ENCODE data around the gene ZNF280D.

The ZNF280D gene

DNA sequence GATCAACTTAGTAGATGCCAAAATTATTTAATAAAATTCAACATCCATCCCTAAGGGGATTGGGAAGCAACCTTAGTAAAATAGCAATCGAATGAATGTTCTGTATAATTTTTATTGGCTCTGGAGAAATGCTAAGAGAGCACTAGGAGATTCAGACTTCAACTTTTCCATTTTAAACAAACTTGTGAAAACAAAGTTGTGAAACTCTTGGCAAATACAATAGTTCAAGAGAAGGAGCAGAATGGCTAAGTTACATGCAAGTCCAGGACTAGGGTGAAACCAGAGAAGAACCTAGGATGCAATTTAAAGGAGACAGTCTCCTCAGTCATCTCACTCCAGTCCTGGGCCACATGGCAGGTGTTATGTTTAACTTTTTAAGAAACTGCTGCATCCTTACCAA, 16.7 kb upstream of the ZNF280D start:
- no peak for DNase-seq (ENCODE audit: low read depth, low spot score)

DNA sequence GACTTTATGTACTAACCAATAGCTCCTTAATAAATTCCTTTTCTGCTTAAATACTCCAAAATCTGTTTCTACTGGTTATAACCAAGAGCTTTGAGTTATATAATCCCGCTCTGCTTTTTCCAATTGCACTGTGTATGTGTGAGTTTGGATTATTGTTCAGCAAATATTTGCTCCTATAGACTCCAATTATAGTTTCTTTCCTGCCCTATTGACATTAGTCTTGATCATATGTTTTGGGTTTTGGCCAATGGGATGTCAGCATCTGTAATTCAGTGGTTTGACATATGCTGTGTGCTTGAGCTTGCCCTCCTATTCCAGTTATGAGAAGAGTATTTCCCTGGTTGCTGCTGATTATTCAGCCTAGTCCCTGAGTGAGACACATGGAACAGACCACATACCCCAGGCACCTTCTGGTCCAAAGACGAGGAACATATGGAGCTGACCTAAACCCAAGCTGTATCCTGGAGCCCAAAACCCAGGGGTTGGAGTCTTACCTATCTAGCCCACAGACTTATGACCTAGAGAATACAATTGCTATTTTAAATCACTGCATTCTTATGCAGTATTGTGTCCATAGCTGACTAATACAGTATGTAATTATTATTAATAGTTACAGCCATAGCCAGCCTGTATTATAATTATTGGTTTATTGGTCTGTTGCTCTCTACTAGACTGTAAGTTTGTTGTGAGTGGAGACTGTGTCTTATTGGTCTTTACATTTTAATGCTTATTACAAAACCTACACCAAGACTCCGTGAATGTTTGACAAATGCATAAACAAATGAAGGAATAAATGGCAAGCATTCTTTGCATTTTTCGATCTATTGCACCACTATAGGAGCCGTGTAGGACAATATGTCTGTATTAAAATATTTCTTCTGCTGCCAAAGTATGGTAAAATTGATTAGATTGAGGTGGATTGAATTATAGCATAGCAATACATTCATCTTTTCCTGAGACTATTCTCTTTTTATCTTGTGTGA, 11.7 kb upstream of the ZNF280D start:
- DNase-seq (ENCODE audit: low read depth, low spot score) = no peak

DNA sequence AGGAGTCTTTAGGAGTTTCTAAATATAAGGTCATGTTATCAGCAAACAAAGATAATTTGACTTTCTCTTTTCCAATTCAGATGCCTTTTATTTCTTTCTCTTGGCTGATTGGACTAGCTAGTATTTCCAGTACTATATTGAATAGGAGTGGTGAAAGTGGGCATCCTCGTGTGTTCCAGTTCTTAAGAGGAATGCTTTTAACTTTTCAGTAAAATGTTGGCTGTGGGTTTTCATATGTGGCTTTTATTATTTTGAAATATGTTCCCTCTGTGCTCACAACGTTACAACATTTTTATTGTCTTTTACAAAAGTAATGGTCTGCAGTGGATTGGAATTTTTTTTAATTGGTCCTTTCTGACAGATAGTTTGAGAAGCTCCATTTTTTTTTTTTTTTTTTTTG, 8.2 kb upstream of the ZNF280D start:
- no peak for DNase-seq (ENCODE audit: low read depth, low spot score)

DNA sequence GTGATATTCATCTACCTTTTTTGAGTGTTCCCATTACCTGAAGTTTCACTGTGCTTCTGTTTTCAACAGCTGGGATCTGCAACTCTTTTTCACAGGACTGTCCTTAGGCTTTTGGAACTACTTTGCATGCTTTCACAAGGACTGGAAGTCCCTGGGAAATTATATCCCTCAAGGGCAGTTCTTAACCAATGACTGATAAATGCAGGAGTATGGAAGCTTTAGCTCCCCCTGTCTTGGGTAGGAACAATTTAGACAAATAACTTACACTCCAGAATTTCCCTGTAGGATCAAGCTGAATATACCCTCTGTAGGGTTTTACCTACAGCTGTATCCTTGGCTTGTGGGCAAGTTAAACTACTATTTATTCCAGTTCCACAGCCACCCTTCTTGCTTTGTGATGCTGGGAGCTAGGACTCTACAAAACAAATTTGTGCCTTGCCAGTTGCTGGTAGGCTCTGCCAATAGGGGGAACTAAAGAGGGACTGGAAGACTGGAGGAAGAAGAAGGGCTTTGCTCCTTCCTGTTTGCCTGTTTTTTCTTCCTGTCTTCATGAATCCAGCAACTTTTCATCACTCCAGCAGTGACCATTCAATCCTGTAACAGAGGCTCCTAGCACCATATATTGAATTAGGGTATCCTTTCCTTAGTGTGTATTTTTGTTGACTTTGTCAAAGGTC, 6.8 kb upstream of the ZNF280D start:
- no peak for DNase-seq (ENCODE audit: low read depth, low spot score)

DNA sequence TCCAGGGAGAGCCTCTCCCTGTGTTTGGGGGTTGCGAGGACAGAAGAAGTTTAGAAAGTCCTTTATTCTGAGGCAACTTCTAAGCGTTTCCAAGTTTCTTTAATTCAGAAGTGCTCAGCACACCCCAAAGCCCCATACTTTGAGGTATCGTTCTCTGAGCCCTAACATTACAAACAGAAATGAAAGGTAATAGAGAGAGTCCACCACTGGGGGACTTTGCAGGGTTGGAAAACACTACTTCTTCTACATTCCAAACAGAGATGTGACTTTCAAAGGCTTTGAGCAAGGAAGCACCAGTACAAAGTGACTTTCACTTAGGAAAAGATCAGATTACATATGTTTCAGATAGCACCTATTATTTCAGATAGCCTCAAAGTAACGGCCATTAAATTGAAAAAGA, 6.2 kb upstream of the ZNF280D start:
- no peak for DNase-seq (ENCODE audit: low read depth, low spot score)

DNA sequence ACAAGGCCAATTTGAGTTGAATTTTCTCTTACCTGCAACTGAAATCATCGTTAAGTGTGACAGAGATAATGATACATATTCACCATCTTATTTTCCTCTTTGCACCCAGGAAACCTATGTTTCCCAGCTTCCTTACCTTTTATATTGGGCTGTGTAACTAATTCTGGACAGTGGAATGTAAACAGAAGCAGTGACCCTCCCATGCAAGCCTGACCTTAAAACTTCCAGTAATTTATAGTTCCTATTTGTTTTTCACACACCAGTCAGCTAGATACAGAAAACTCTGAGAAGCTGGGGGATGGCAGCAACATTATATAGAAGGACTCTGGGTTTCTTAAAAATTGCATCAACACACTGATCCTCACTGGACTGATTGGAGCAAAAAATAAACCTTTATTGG, 4.5 kb upstream of the ZNF280D start:
- DNase-seq (ENCODE audit: low read depth, low spot score) = no peak

DNA sequence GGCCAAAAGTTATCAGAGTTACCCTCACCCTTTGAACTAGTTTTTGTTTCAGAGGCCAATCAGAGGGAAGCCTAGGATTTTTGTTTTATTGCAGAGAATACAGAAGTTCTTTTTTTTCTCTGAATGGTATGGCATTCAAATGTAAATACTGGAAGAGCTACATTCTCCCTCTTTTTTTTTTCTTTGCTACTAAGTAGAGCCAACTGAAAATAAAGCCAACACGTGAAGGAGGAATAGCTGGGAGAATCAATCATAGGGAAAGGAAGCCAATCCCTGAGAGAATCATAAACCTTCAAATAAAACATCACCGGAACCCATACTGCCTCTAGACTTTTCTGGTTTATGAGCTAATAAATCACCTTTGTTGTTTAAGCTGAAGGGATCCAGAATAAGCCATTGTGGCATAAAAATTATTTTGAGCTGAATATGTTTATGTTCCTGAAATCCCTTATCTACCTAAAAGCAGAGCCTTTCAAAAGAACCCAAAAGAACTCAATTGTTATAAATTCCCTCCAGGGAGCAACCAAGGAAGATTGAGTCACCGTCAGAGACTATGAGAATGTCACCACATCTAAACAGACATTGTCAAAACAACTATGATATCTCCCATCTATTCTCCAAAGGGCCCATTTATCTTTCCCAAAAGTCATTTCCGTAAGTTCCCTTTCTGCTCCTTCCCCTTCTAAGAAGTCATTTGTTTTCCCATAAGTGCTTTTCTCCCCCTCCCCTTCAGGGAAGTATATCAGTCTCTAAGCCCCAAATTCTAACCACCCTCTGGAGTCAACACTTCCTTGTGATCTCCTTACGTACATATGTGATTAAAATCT, 3.8 kb upstream of the ZNF280D start:
- no peak for DNase-seq (ENCODE audit: low read depth, low spot score)

DNA sequence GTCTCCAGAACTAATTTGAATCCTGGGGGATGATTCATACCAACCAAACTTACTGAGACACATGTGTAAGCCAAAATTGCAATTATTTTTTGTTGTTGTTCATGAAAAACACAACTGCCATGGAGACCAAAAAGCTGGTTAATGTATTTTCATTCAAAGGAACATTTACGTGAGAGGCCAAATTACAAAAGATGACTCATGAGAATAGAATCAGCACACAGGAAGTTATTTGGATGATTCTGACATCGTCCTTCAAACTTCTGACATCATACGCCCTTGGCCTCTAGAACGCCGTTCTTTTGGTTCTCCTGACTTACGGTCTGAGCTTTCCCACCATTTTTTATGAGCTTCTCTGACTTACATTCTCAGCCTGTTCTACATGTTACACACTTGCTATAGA, 3.0 kb upstream of the ZNF280D start:
- no peak for DNase-seq (ENCODE audit: low read depth, low spot score)

DNA sequence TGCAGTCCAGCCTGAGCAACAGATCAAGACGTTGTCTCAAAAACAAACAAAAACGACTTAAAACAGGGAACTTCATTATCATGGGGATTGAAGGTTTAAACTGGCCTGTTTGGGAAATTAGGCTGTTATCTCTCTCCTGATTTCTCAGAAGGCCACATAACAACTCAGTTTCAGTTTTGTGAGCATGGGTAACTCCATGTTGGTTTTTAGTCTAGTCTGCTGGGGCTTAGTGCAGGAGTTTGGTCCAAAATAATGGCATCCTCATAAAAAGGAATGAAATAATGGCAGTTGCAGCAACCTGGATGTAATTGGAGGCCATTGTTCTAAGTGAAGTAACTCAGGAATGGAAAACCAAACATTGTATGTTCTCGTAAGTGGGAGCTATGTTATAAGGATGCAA, 2.3 kb upstream of the ZNF280D start:
- no peak for DNase-seq (ENCODE audit: low read depth, low spot score)

DNA sequence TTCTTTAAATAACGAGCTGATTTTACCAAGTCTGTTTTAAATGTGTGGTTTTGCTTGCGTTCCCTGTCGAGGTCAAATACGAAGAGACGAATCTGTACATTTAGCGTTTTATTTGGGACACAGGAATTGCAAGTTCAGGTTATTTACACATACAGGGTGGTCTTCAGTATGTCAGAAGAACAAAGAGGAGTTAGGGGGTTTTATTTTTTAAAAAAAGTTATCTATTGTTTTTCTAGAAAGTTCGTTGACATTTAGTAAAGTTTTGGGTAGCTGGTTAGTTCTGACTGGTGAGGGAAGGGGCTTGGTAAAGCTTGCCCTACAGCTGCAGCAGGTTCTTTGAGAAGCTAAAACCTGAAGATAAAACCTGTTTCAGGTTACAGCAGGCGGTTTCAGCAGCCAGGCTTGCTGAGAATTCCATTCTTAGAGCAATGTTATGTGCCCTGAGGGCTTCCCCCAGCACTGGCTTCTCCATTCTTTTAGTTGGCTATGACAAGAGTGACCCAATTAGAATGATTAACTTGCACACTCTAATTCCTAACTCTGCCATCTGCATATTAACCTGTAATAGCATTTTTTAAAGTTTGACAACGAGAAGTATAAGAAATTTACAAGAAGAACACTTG, 815 bp upstream of the ZNF280D start:
- DNase-seq (ENCODE audit: low read depth, low spot score) = no peak

DNA sequence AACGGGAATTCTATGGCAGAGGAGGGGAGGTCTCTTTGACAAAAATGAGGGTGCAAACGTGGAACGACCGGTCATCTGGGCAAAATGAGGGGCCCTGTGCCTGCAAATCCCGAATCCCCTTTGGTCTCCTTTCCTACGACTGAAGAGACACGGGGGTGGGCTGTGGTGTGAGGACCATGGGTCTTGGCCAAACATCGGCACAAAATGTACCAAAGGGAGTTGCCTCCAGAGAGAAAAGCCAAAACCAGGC, 498 bp downstream of the ZNF280D start:
- DNase-seq (ENCODE audit: low read depth, low spot score) = no peak

DNA sequence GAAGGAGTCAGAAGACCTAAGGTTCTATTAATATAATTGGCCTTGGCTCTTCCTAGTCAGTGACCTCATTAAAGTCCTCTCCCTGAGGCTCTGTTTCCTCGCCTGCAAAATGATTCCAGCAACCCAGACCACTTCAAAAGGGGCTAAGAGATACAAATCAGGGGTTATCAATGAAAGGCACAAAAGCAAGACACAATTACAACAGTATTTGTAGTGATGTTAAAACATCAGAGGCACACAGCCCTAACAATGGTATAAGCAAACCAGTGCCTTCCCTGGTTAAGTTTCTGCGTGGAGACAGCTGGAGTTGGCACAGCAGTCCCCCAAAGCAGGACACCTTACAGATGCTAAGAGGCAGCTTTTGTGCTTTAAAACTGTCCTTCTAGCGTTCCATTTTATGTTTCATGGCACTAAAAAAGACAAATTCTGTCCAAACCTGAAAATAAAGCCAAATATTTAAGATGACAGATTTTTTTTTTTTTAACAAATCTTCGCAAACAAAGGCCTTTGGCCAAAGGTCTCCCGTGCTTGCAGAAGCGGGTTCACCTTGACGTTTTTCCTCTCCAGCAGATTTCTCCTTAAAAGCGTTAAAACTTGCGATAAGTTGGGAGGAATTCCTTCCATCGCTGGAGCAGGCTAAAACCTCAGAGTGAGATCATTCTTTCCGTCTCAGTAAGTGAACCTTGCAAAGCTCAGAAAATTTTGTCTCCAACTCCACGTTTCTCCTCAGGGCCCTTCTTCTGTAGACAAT, 999 bp downstream of the ZNF280D start:
- DNase-seq (ENCODE audit: low read depth, low spot score) = no peak

DNA sequence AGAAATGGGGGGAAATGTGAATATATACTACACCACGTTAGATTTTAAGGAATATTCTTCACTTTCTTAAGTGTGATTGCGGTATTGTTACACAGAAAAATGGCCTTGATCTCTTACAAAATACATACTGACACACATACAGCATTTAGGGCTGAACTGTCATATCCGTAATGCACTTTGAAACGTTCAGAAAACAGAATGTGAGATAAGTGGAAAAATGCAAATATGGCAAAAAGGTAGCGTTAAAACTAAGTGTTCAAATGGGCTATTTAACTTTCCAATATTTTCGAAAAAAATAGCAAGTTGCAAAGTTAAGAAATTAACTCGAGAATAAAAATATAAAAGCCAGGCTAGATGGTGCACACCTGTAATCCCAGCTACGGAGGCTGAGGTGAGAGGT, 1.8 kb downstream of the ZNF280D start:
- no peak for DNase-seq (ENCODE audit: low read depth, low spot score)

DNA sequence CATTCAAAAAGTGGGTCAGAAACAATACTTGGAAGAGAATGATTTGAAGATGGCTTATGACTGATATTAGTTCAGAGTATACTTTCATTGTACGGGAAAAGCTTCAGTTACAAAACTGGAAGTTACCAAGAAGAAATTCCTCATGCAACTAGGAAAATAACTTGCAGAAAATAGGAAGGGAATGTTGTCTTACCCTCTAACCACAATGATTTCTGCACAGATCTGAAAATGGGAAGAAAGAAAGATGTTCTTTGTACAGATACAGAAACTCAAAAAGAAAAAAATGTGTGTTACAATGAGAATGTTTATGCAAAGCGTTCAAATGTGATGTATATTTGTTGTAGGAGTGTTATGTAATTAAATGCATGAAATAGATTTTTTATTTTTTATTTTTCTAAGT, 3.7 kb downstream of the ZNF280D start:
- no peak for DNase-seq (ENCODE audit: low read depth, low spot score)

DNA sequence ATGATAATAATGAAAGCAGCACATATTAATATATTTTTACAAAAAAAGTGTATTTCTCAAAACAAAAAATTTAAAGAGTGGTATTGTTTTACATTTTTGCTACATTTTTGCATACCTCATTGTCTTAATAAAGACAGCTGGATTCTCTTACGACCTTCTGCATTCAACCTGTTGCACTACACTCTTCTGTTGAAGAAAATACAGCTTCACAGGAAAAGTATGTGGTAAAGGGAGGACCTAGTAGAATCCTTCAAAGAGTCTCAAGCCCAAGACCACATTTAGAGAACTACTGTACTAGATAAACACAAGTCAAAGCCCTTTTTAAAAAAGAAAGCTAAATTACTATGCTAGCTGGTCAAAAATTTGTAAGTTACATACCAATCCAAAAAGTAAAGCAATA, 7.9 kb downstream of the ZNF280D start:
- no peak for DNase-seq (ENCODE audit: low read depth, low spot score)

DNA sequence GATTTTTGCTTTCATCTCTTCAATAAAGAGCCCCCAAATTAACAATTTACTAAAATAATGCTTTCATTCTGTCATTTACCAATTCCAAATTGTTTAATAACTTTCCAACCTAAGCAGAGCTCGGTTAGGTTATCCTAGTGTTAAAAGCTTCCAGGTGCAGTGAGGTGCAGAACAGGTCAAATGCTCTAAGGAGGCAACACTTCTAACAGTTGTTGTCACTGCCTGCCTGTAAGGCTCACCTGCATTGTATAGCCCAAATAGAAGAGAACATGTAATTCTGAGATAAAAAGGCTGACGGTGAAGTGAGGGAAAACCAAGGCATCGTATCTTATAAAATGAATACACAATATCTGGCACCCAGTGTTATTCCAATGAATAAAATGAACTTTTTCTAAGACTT, 9.1 kb downstream of the ZNF280D start:
- DNase-seq (ENCODE audit: low read depth, low spot score) = no peak

DNA sequence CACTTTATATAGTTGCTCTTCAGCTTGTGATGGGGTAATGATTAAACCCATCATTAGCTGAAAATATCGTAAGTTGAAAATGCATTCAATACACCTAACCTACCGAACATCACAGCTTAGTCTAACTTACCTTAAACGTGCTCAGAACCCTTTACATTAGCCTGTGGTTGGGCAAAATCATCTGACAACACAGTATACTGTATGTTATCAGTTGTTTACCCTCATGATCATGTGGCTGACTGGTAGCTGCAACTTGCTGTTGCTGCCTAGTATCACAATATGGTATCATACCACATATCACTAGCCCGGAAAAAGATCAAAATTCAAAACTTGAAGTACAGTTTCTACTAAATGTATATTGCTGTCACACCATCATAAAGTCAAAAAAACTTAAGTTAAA, 9.5 kb downstream of the ZNF280D start:
- no peak for DNase-seq (ENCODE audit: low read depth, low spot score)

DNA sequence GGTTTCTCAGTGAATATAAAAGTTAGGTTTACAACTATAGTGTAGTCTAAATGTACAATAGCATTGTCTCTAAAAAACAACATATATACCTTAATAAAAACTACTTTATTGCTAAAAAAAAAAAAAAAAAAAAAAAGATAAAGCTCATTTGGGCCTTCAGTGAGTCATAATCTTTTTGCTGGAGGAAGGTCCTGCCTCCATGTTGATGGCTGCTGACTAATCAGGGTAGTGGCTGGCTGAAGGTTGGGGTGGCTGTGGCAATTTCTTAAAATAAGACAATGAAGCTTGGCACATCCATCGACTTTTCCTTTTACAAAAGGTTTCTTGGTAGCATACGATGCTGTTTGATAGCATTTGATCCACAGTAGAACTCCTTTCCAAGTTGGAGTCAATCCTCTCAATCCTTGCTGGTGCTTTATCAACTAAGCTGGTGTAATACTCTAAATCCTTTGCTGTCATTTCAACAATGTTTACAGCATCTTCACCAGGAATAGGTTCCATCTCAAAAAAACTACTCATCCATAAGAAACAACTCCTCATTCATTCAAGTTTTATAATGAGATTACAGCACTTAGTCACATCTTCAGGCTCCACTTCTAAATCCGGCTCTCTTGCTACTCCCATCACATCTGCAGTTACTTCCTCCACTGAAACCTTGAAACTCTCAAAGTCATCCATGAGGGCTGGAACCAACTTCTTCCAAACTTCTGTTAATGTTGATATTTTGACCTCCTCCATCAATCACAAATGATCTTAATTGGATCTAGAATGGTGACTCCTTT, 13.3 kb downstream of the ZNF280D start:
- DNase-seq (ENCODE audit: low read depth, low spot score) = no peak

DNA sequence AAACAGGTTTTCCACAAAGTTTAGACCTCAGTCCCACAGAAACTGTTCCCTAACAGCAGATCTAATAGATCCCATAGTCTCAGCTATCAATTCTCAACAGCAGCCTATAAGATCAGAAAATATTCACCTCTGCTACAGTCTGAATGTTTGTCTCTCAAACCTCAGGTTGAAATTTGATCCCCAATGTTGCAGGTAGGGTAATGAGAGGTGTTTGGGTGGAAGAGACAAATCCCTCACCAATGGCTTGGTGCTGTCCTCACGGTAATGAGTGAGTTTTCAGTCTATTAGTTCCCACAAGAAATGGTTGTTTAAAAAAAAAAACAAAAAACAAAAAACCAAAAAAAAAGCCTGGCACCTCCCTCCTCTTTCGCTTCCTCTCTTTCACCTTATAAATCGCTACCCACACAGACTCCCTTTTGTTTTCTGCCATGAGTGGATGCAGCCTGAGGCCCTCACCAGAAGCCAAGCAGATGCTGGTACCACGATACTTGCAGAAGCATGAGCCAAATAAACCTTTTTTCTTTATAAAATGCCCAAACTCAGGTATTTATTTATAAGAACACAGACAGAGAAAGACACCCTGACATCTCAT, 14.2 kb downstream of the ZNF280D start:
- no peak for DNase-seq (ENCODE audit: low read depth, low spot score)

DNA sequence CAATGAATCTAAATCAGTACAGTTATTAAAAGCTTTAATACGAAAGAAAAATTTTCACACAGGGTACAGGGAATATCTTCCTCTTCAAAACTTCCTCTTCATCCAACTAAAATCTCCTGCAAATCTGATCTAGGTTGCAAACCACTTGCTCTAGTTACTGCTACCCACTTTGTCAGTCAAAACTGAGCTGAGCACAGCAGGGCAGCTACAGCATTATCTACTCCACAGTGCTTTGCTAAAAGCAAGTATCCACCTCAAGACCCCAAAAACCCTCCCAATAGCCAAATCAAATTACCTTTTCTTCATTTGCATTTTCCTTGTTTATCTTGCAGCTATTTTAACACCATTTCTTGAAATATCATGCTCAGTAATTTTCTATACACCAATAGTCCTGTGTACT, 14.7 kb downstream of the ZNF280D start:
- DNase-seq (ENCODE audit: low read depth, low spot score) = no peak

All from iPS DF 19.7 (cell line).